Peyer's patch (tissue), 4 donors: ENCODE results near the gene SUPT5H. TPM values are rescaled to one million over a fixed set of nuclear protein-coding genes. Genes with fewer than 3 reads are reported as not detected.
A peak's percentile ranks its signal among the peaks of the same experiment; 100 is the strongest.

ENCODE experiments used
- DNase-seq, 3 donors: peaks; one replicate each; pipeline ENCODE4 v3.0.0-alpha.2; 2017 to 2019
- H3K27ac ChIP-seq, 4 donors: fragments of 200-600 bp; sonication (generic); one replicate each; pipeline ENCODE4 v1.5.1; 2016 to 2019
- H3K27me3 ChIP-seq, 2 donors: fragments of 200-600 bp; sonication (generic); one replicate each; pipeline ENCODE4 v1.5.1; 2019
- H3K36me3 ChIP-seq, 3 donors: fragments of 200-600 bp; sonication (generic); one replicate each; pipeline ENCODE4 v1.5.1; 2016 to 2019
- H3K4me1 ChIP-seq, 4 donors: fragments of 200-600 bp; sonication (generic); one replicate each; pipeline ENCODE4 v1.5.1; 2016 to 2019
- H3K4me3 ChIP-seq, 4 donors: fragments of 200-600 bp; sonication (generic); 1 replicate in 3 of 4; 2 replicates in 1 of 4; pipeline ENCODE4 v1.5.1; 2016 to 2019; ENCODE audit warnings: mild to moderate bottlenecking in 1 of 4
- H3K9me3 ChIP-seq, 4 donors: fragments of 200-600 bp; sonication (generic); one replicate each; pipeline ENCODE4 v1.5.1; 2016 to 2019; ENCODE audit warnings: mild to moderate bottlenecking in 1 of 4
- POLR2A ChIP-seq, 2 donors: fragments of 450-650 bp; IDR thresholded peaks; one replicate each; pipeline ENCODE4 v1.5.1; 2017; ENCODE audit warnings: antibody characterized with exemption in 2 of 2, mild to moderate bottlenecking in 2 of 2, moderate library complexity in 2 of 2
- total RNA-seq, 4 donors: library from RNA; depleted of rRNA; stranded (reverse); fragments of >200 nt; gene quantifications; one replicate each; pipeline ENCODE4 v1.1.0, GENCODE V29; 2016
- TF ChIP-seq, protein P1 (sequence below), 6 experiments: fragments of 450-650 bp in 4 of 6; fragments of 200-600 bp in 2 of 6; sonication (generic) in 1 of 6; IDR thresholded peaks; one replicate each; pipeline ENCODE4 v1.5.1; 2017 to 2019; ENCODE audit warnings: antibody characterized with exemption in 6 of 6, mild to moderate bottlenecking in 3 of 6, moderate library complexity in 1 of 6

SUPT5H gene
- total RNA-seq, 4 donors from 2014 or later = 98.4 to 173 (median 160) TPM

DNA sequence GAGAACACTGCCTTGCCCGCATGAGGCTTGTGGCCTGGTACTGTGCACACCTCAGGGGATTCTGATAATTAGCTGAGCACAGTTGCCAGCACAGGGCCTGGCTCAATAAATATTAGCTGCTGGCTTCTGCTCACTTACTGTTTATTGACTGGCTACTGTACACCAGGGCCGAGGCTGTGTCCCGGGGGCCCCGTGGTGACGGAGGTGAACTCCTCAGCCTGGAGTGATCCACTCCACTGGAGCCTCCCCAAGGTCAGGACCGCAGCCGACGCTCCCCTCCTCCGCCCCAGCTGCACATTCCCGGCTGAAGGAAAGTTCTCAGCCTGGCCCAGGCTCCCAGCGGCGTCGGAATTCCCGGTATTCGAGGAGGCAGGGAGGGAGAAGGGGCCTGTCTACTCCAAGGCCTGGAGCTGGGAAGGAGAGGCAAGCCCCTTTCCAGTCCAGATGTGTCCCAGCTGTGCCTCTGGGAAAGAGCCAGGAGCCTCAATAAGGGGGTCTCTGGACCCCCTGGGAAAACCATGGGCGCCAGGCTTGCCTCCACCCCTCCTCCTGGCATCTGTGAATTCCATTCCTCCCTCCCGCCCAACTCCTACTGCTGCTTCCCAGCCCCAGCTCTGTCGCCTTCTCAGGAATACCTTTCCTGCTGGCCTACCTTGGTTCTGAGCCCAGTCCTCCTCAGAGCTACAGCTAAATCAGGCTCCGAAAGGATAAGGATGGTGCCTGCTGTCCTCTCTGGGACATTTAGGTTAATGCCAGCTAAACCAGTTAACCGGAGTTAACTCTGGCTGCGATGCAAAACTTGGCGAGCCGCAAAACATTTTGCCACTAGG is 16.9 kb upstream of the SUPT5H start:
- no peak overlapping the region for H3K4me3 ChIP-seq
- H3K36me3 ChIP-seq = peaks cover 0 to 18% (median 0%) of the 10 kb centered on the region in 3 donors
- no peaks in the 10 kb centered on the region for H3K9me3 ChIP-seq
- no peak for TF ChIP-seq POLR2A (IDR thresholded peaks at IDR 0.05)
- TF ChIP-seq, protein P1, sequence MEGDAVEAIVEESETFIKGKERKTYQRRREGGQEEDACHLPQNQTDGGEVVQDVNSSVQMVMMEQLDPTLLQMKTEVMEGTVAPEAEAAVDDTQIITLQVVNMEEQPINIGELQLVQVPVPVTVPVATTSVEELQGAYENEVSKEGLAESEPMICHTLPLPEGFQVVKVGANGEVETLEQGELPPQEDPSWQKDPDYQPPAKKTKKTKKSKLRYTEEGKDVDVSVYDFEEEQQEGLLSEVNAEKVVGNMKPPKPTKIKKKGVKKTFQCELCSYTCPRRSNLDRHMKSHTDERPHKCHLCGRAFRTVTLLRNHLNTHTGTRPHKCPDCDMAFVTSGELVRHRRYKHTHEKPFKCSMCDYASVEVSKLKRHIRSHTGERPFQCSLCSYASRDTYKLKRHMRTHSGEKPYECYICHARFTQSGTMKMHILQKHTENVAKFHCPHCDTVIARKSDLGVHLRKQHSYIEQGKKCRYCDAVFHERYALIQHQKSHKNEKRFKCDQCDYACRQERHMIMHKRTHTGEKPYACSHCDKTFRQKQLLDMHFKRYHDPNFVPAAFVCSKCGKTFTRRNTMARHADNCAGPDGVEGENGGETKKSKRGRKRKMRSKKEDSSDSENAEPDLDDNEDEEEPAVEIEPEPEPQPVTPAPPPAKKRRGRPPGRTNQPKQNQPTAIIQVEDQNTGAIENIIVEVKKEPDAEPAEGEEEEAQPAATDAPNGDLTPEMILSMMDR (IDR thresholded peaks at IDR 0.05) = no peak
- peaks cover 0 to 19% (median 8%) of the 10 kb centered on the region in 4 donors for H3K4me1 ChIP-seq
- no peaks in the 10 kb centered on the region for H3K27me3 ChIP-seq
- DNase-seq = peak in 1 of 3 donors; percentile 53
- peak overlapping the region; percentile 28 to 86 (median 58) for H3K27ac ChIP-seq

DNA sequence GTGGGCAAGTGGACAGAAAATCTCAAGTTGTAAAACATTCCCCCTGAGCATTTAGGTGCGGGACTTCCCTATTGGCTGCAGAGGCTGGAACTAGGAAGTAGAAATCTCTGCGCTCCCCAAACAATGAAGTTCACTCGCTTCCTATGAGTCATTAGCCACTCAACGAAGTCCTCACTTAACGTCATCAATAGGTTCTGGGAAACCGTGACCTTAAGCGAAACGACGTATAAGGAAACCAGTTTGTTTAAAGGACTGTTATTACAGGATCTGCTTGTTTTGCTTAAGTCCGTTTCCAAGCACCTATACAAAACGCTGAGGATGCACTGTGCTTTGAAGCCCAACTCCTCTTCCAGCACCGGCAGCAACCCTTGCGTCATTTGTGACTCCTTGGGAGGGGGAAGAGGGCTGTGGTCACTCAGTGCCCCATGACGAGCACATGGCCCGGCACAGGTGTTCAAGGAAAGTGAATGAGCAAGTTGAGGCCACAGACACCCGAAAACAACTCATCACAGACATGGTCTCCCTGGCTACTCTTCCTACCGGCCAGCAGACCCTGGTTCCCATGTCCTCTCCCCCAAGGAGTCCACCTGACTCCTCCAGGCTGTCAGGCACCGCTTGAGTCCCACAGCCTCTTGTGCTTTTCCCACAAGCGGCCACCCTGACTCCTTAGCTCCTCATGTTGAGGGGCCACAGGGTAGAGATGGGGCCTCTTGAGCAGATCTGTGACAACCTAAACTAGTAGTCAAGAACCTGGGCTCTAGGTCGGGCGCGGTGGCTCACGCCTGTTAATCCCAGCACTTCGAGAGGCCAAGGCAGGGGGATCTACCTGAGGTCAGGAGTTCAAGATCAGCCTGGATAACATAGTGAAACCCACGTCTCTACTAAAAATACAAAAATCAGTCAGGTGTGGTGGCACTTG is 14.4 kb upstream of the SUPT5H start:
- Histone ChIP-seq H3K27me3 (no peaks in the 10 kb centered on the region), H3K4me3 (peak overlapping the region in 1 of 4 donors; percentile 2), H3K27ac (peak overlapping the region; percentile 64 to 83 (median 72)), H3K9me3 (no peaks in the 10 kb centered on the region), H3K4me1 (peaks cover 0 to 37% (median 19%) of the 10 kb centered on the region in 4 donors), H3K36me3 (peaks cover 0 to 27% (median 0%) of the 10 kb centered on the region in 3 donors)
- TF ChIP-seq POLR2A (IDR thresholded peaks at IDR 0.05) = no peak
- TF ChIP-seq, protein P1 (IDR thresholded peaks at IDR 0.05) = no peak
- peak in 2 of 3 donors; percentile 48 to 75 for DNase-seq

DNA sequence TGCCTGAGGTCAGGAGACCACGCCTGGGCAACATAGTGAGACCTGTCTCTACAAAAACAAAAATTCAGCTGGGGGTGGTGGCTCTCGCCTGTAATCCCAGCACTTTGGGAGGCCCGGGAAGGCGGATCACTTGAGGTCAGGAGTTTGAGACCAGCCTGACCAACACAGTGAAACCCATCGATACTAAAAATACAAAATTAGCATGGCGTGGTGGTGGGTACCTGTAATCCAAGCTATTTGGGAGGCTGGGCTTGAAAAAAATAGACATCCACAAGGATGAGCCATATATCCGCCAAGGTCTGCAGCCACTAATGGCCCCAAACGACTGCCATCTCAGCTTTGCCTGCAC is 12.7 kb upstream of the SUPT5H start:
- Histone ChIP-seq H3K27me3 (no peaks in the 10 kb centered on the region), H3K36me3 (peaks cover 0 to 27% (median 0%) of the 10 kb centered on the region in 3 donors), H3K4me3 (no peak overlapping the region), H3K27ac (no peak overlapping the region), H3K4me1 (peaks cover 0 to 42% (median 19%) of the 10 kb centered on the region in 4 donors), H3K9me3 (no peaks in the 10 kb centered on the region)
- TF ChIP-seq, protein P1 (IDR thresholded peaks at IDR 0.05) = no peak
- TF ChIP-seq POLR2A (IDR thresholded peaks at IDR 0.05) = no peak
- DNase-seq = no peak

DNA sequence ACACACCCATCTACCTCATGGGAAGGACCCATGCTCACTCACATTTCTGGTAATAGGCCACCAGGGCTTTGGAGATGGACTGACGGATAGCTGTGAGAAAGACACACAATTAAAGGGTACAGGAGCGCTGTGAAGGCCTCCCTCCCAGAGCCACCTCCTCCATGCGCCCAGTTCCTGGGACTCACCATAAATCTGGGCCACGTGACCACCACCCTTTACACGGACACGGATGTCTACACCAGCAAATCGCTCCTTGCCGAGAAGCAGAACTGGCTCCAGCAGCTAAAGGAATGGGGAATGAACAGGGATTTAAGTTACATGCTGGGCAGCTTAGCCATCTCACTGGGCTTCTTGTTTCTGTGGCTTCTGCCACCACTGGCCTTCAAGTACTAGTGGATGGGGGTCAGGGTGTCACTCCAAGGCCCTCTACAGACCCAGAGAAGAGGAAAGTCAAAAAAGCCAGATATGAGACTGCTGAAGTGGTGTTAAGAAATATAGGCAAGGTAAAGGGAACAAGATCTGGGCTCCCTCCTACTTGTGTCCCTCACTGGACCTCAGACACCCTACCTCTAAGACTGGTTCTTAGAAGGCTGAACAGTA is 11.8 kb upstream of the SUPT5H start:
- Histone ChIP-seq H3K4me3 (no peak overlapping the region), H3K27ac (no peak overlapping the region), H3K4me1 (peaks cover 0 to 40% (median 19%) of the 10 kb centered on the region in 4 donors), H3K27me3 (no peaks in the 10 kb centered on the region), H3K36me3 (peaks cover 0 to 27% (median 0%) of the 10 kb centered on the region in 3 donors), H3K9me3 (no peaks in the 10 kb centered on the region)
- peak in 1 of 3 donors; percentile 43 for DNase-seq
- TF ChIP-seq, protein P1 (IDR thresholded peaks at IDR 0.05) = no peak
- TF ChIP-seq POLR2A (IDR thresholded peaks at IDR 0.05) = no peak
